ENCODE data around the gene SLC2A10.
A peak's percentile ranks its signal among the peaks of the same experiment; 100 is the strongest.

The SLC2A10 gene

GRCh38 chr20:46755483-46756413, 46.3 kb downstream of the SLC2A10 start:
- H3K4me3 ChIP-seq (ENCODE audit: low read depth, low read length): no peak overlapping the region
- DNase-seq (ENCODE audit: low read depth): no peak
- no peak for TF ChIP-seq CTCF (IDR thresholded peaks at IDR 0.05; ENCODE audit: insufficient read depth, low read depth, low read length, missing control alignments)

GRCh38 chr20:46756419-46756818, 47.0 kb downstream of the SLC2A10 start:
- TF ChIP-seq CTCF (IDR thresholded peaks at IDR 0.05; ENCODE audit: insufficient read depth, low read depth, low read length, missing control alignments): no peak
- DNase-seq (ENCODE audit: low read depth): no peak
- H3K4me3 ChIP-seq (ENCODE audit: low read depth, low read length): no peak overlapping the region

- TF ChIP-seq CTCF (IDR thresholded peaks at IDR 0.05; ENCODE audit: insufficient read depth, low read depth, low read length, missing control alignments): no peak
- no peak overlapping the region for H3K4me3 ChIP-seq (ENCODE audit: low read depth, low read length)
- no peak for DNase-seq (ENCODE audit: low read depth)
Observed at GRCh38 chr20:46757135-46757534, 47.7 kb downstream of the SLC2A10 start.

GRCh38 chr20:46757754-46758678, 48.6 kb downstream of the SLC2A10 start:
- DNase-seq (ENCODE audit: low read depth): peak; percentile 79
- TF ChIP-seq CTCF (IDR thresholded peaks at IDR 0.05; ENCODE audit: insufficient read depth, low read depth, low read length, missing control alignments): peak; percentile 96
- no peak overlapping the region for H3K4me3 ChIP-seq (ENCODE audit: low read depth, low read length)

- DNase-seq (ENCODE audit: low read depth): no peak
- H3K4me3 ChIP-seq (ENCODE audit: low read depth, low read length): no peak overlapping the region
- no peak for TF ChIP-seq CTCF (IDR thresholded peaks at IDR 0.05; ENCODE audit: insufficient read depth, low read depth, low read length, missing control alignments)
Observed at GRCh38 chr20:46758929-46759669, 49.6 kb downstream of the SLC2A10 start.

- no peak for DNase-seq (ENCODE audit: low read depth)
- no peak overlapping the region for H3K4me3 ChIP-seq (ENCODE audit: low read depth, low read length)
- no peak for TF ChIP-seq CTCF (IDR thresholded peaks at IDR 0.05; ENCODE audit: insufficient read depth, low read depth, low read length, missing control alignments)
Observed at GRCh38 chr20:46761566-46761965, 52.1 kb downstream of the SLC2A10 start.

Measured in GM12865 (cell line).